K562 (cell line): ENCODE results near the gene CCDC106. TPM values are rescaled to one million over a fixed set of nuclear protein-coding genes. Genes with fewer than 3 reads are reported as not detected.

ENCODE experiments used
- ATAC-seq: fragments of 200-7000 bp; cut with Tn5 transposase; 3 replicates; pipeline ENCODE4 v1.9.1; 2020; ENCODE audit warnings: moderate library complexity
- BruUV-seq: library from RNA; stranded (reverse); fragments of 400-500 nt; replicated peaks from 2 replicates; lab custom pipeline; 2021; lab: Mats Ljungman, UMichigan
- CTCF ChIA-PET: fragments of 300-600 bp; formaldehyde crosslinking; extraction: SDS; loops from one replicate; lab custom pipeline; 2021; ENCODE audit warnings: low intra/inter-chr PET ratio; lab: Yijun Ruan, JAX
- POLR2A ChIA-PET: fragments of 300-600, 350-650 bp; sonication (Branson Sonifier 250); formaldehyde crosslinking; extraction: SDS; loops from one replicate; lab custom pipeline; 2021; ENCODE audit warnings: antibody characterized with exemption, inconsistent platforms; lab: Yijun Ruan, JAX
- DNase-seq, 4 experiments: peaks; one replicate each; pipeline versions ENCODE4 v3.0.0 to v3.0.0-alpha.2; 2011 to 2018; ENCODE audit warnings: low spot score in 3 of 4, mixed read lengths in 3 of 4; ENCODE audit errors: extremely low read depth in 1 of 4
- FAIRE-seq: peaks from 2 replicates; lab custom pipeline; 2011; peaks lifted over from hg19 to GRCh38; lab: Jason Lieb, UNC
- H2AFZ ChIP-seq: 2 replicates; pipeline ENCODE4 v1.6.0; 2011; ENCODE audit warnings: low read depth, low read length, control low read depth, inconsistent platforms
- H3K27ac ChIP-seq: fragments of 200-600 bp; 3 replicates; pipeline ENCODE4 v1.8.0; 2011; ENCODE audit warnings: low read depth, mild to moderate bottlenecking, control low read depth, inconsistent platforms, low read length, moderate library complexity, mixed read lengths; ENCODE audit errors: extremely low read depth
- H3K27me3 ChIP-seq, 2 experiments: fragments of 300-600 bp in 1 of 2; 2 replicates in 1 of 2; 3 replicates in 1 of 2; pipeline versions ENCODE4 v1.6.0 to v1.8.0; 2011; ENCODE audit warnings: inconsistent platforms in 2 of 2, low read length in 2 of 2, mild to moderate bottlenecking in 1 of 2, mixed read lengths in 1 of 2, moderate library complexity in 1 of 2; ENCODE audit not compliant: control insufficient read depth in 2 of 2, insufficient read depth in 2 of 2
- H3K36me3 ChIP-seq: fragments of 300-600 bp; 3 replicates; pipeline ENCODE4 v1.8.0; 2011; ENCODE audit warnings: mild to moderate bottlenecking, low read length, inconsistent platforms; ENCODE audit not compliant: control insufficient read depth, insufficient read depth
- H3K4me1 ChIP-seq, 2 experiments: fragments of 200-600 bp in 1 of 2; replicated peaks in 1 of 2; 2 replicates in 1 of 2; 3 replicates in 1 of 2; pipeline versions ENCODE4 v1.5.1 to v1.8.0; 2011; ENCODE audit warnings: inconsistent platforms in 2 of 2, low read length in 2 of 2, mild to moderate bottlenecking in 1 of 2, mixed read lengths in 1 of 2, moderate library complexity in 1 of 2; ENCODE audit not compliant: control insufficient read depth in 2 of 2, insufficient read depth in 2 of 2
- H3K4me2 ChIP-seq: 2 replicates; pipeline ENCODE4 v1.6.1; 2011; ENCODE audit warnings: low read length, control low read depth, inconsistent platforms, mixed read lengths; ENCODE audit not compliant: insufficient read depth
- H3K4me3 ChIP-seq: fragments of 200-600 bp; sonication (generic), shearing (Covaris generic); 2 replicates; pipeline ENCODE4 v1.5.1; 2016; ENCODE audit warnings: control low read depth, inconsistent platforms
- H3K79me2 ChIP-seq: fragments of 200-600 bp; 3 replicates; pipeline ENCODE4 v1.8.0; 2011; ENCODE audit warnings: low read length, inconsistent platforms; ENCODE audit not compliant: control insufficient read depth, insufficient read depth
- H3K9ac ChIP-seq, 2 experiments: 2 replicates each; pipeline versions ENCODE4 v1.6.0 to v1.6.1; 2011; ENCODE audit warnings: low read depth in 2 of 2, low read length in 2 of 2, control low read depth in 1 of 2, inconsistent platforms in 1 of 2, mild to moderate bottlenecking in 1 of 2, mixed read lengths in 1 of 2; ENCODE audit not compliant: insufficient read depth in 1 of 2
- H3K9me1 ChIP-seq: one replicate; pipeline ENCODE4 v1.6.0; 2011; ENCODE audit warnings: inconsistent platforms, mild to moderate bottlenecking, low read length, moderate library complexity; ENCODE audit not compliant: control insufficient read depth, insufficient read depth
- H3K9me3 ChIP-seq: replicated peaks from 2 replicates; pipeline ENCODE4 v1.5.1; 2011; ENCODE audit warnings: low read depth, low read length, inconsistent platforms; ENCODE audit not compliant: control insufficient read depth, insufficient read depth
- H4K20me1 ChIP-seq: replicated peaks from 2 replicates; pipeline ENCODE4 v1.6.1; 2011; ENCODE audit warnings: low read length, inconsistent platforms, mixed read lengths; ENCODE audit not compliant: control insufficient read depth, insufficient read depth
- CEBPB ChIP-seq: fragments of 450-650 bp; IDR thresholded peaks from 2 replicates; pipeline ENCODE4 v1.6.1; 2016; ENCODE audit warnings: missing genetic modification characterization, missing compliant biosample characterization
- CREB3L1 ChIP-seq: fragments of 450-650 bp; IDR thresholded peaks from 2 replicates; pipeline ENCODE4 v1.6.1; 2014; ENCODE audit warnings: low read depth, mild to moderate bottlenecking, moderate library complexity, borderline replicate concordance
- HDAC2 ChIP-seq: fragments of 450-650 bp; IDR thresholded peaks from 2 replicates; pipeline ENCODE4 v1.6.1; 2016; ENCODE audit warnings: mild to moderate bottlenecking
- HNRNPLL ChIP-seq: fragments of 200-400 bp; formaldehyde crosslinking; IDR thresholded peaks from 2 replicates; pipeline ENCODE4 v1.6.1; 2017; ENCODE audit warnings: low read length, low read depth, mild to moderate bottlenecking; ENCODE audit not compliant: poor library complexity, severe bottlenecking
- POLR2A ChIP-seq: fragments of 450-650 bp; conservative IDR thresholded peaks from 2 replicates; pipeline ENCODE4 v1.6.1; 2016
- RBFOX2 ChIP-seq: fragments of 200-400 bp; formaldehyde crosslinking; IDR thresholded peaks from 2 replicates; pipeline ENCODE4 v1.6.1; 2017; ENCODE audit warnings: low read depth, mild to moderate bottlenecking, low read length, moderate library complexity
- RBM39 ChIP-seq: fragments of 200-400 bp; formaldehyde crosslinking; optimal IDR thresholded peaks from 2 replicates; pipeline ENCODE3; 2018; ENCODE audit warnings: low read depth, low read length
- WGBS: fragments of 100-300 bp; shearing (Covaris generic); methylation state at CpG from one replicate; pipeline ENCODE4 v1.1.6; 2016; ENCODE audit warnings: low coverage, mixed read lengths; ENCODE audit not compliant: insufficient coverage; ENCODE audit errors: missing lambda C conversion rate; 5-methylcytosine and 5-hydroxymethylcytosine counted together
- in situ Hi-C: fragments of 300-500 bp; cut with MboI; formaldehyde crosslinking; loops from 4 replicates; pipeline ENCODE4 v1.15.0; 2018; ENCODE audit warnings: inconsistent platforms, mixed read lengths
- intact Hi-C: fragments of 100-400 bp; cut with micrococcal nuclease; formaldehyde crosslinking; loops from 2 replicates; pipeline ENCODE4 v1.14.2; 2022
- polyA plus RNA-seq, 8 experiments: library from polyadenylated mRNA; depleted of rRNA in 4 of 8; stranded (reverse) in 5 of 8; unstranded in 3 of 8; fragments of >200 nt; fragmentation: Nextera tagmentation in 2 of 8; fragmentation: Illumina TruSeq in 1 of 8; extraction: Ambion mirVana in 2 of 8; extraction: Trizol in 1 of 8; gene quantifications; 2 replicates each; pipeline versions ENCODE4 v1.2.1 to v1.2.3, GENCODE V29; 2011 to 2014; ENCODE audit warnings: inconsistent platforms in 1 of 8, missing spikeins in 1 of 8
- total RNA-seq, 7 experiments: library from RNA; depleted of rRNA in 6 of 7; stranded (reverse); fragments of >200 nt in 6 of 7; fragmentation: Illumina TruSeq in 2 of 7; extraction: Trizol in 2 of 7; gene quantifications; 2 replicates each; pipeline versions ENCODE4 v1.2.1 to v1.2.3, GENCODE V29; 2011 to 2021; ENCODE audit warnings: low replicate concordance in 1 of 7
- TF ChIP-seq, protein P1 (sequence below): sonication (generic); formaldehyde crosslinking; IDR thresholded peaks from 2 replicates; pipeline ENCODE4 v1.8.0; 2022; ENCODE audit warnings: missing genetic modification reagents, mild to moderate bottlenecking, moderate library complexity, borderline replicate concordance

The CCDC106 gene
- total and polyA plus RNA-seq, 9 of the 15 experiments (the other 6 are each of a cell fraction or from before 2014, with no cell fraction given), result 0.10 to 27.5 (median 15.0) TPM; not detected in 1

- peak overlapping the region; percentile 94 for H3K4me3 ChIP-seq
- H3K9me3 ChIP-seq, result no peaks in the 10 kb centered on the region
- H3K9me1 ChIP-seq, result no peaks in the 10 kb centered on the region
- peak overlapping the region; percentile 88 to 98 for H3K9ac ChIP-seq
- 33% methylated on average over 12 of the region's 12 CpGs for WGBS
- peaks cover 79% of the 10 kb centered on the region for H3K79me2 ChIP-seq
- H3K36me3 ChIP-seq, result peaks cover 26% of the 10 kb centered on the region; the same call in 2 of the 3 replicates
- BruUV-seq, result no TSS peak
- POLR2A ChIA-PET, result no interaction called here
- CTCF ChIA-PET, result interaction anchor here (1.0 kb wide), 1 partner anchor 10 kb away, joined by 3 read pairs; no protein-coding TSS in a partner anchor
- FAIRE-seq, result no peak
- TF ChIP-seq HNRNPLL, result peak; percentile 9
- TF ChIP-seq, protein P1, sequence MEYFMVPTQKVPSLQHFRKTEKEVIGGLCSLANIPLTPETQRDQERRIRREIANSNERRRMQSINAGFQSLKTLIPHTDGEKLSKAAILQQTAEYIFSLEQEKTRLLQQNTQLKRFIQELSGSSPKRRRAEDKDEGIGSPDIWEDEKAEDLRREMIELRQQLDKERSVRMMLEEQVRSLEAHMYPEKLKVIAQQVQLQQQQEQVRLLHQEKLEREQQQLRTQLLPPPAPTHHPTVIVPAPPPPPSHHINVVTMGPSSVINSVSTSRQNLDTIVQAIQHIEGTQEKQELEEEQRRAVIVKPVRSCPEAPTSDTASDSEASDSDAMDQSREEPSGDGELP (CRISPR knock-in tag), result peak; percentile 7; the same call in 1 of the 2 replicates
- TF ChIP-seq CREB3L1, result no peak
- TF ChIP-seq RBFOX2, result peak; percentile 31; the same call in 1 of the 2 replicates
- TF ChIP-seq CEBPB (tag), result no peak
- no peak for TF ChIP-seq HDAC2
- peak; percentile 70 for TF ChIP-seq RBM39
- TF ChIP-seq POLR2A, result peak; percentile 25; the same call in 1 of the 2 replicates
- TF ChIP-seq, all 486 proteins: peak for 5
- in situ Hi-C loops (loop anchor here (25.0 kb wide), 2 partner anchors 507 to 668 kb away; partner anchors contain the start of genes TNNT1 and ZSCAN5A), intact Hi-C loops (no loop called here)
- Histone ChIP-seq H3K27me3 (no peaks in the 10 kb centered on the region), H3K27ac (peak overlapping the region; percentile 74), H3K4me2 (peak overlapping the region; percentile 90), H4K20me1 (no peaks in the 10 kb centered on the region), H2AFZ (no peak overlapping the region), H3K4me1 (peaks cover 45 to 78% of the 10 kb centered on the region in 2 experiments)
- ATAC-seq (no peak), DNase-seq (no peak)
These were observed 3.7 kb upstream of the CCDC106 start for GRCh38 chr19:55644191-55644833.
